Neural cell (in vitro differentiated cells): ENCODE results near the gene ZBTB9. TPM values are rescaled to one million over a fixed set of nuclear protein-coding genes. Genes with fewer than 3 reads are reported as not detected.

Experiments used
- polyA plus RNA-seq: library from polyadenylated mRNA; depleted of rRNA; stranded (reverse); fragments of >200 nt; gene quantifications from 2 replicates; pipeline ENCODE4 v1.2.3, GENCODE V29; 2014
- small RNA-seq, 3 experiments: library from RNA; depleted of rRNA; stranded (forward); fragments of <200 nt; gene quantifications; one replicate each; pipeline ENCODE3, GENCODE V24; 2012

ZBTB9 gene
- polyA plus RNA-seq, 1 donor from 2014 or later, result 7.7 TPM

Small RNAs within 50 kb of the gene (small RNA-seq; reads per million reads assigned to genes)
- gene ZBTB9, result 0 reads per million in 3 experiments

Other genes with a start within 250 kb of the ZBTB9 start
- gene HSD17B8, start 249.9 kb upstream of the ZBTB9 start, polyA plus RNA-seq, result 7.3 and 10.3 TPM in 2 replicates
- 107 and 121 TPM in 2 replicates for gene RING1, start 246.1 kb upstream of the ZBTB9 start, polyA plus RNA-seq
- gene VPS52, start 182.7 kb upstream of the ZBTB9 start, polyA plus RNA-seq, result 29.1 and 34.6 TPM in 2 replicates
- 1,894 and 2,078 TPM in 2 replicates for gene RPS18, start 182.5 kb upstream of the ZBTB9 start, polyA plus RNA-seq
- gene B3GALT4, start 177.5 kb upstream of the ZBTB9 start, polyA plus RNA-seq, result 2.5 and 7.0 TPM in 2 replicates
- gene WDR46, start 165.3 kb upstream of the ZBTB9 start, polyA plus RNA-seq, result 62.5 and 73.2 TPM in 2 replicates
- gene PFDN6, start 165.0 kb upstream of the ZBTB9 start, polyA plus RNA-seq, result 97.8 and 109 TPM in 2 replicates
- gene RGL2, start 155.6 kb upstream of the ZBTB9 start, polyA plus RNA-seq, result 120 and 141 TPM in 2 replicates
- 1.2 and 5.5 TPM in 2 replicates for gene TAPBP, start 140.5 kb upstream of the ZBTB9 start, polyA plus RNA-seq
- gene ZBTB22, start 136.8 kb upstream of the ZBTB9 start, polyA plus RNA-seq, result 16.5 and 30.0 TPM in 2 replicates
- 39.3 and 66.0 TPM in 2 replicates for gene DAXX, start 131.6 kb upstream of the ZBTB9 start, polyA plus RNA-seq
- gene KIFC1, start 62.8 kb upstream of the ZBTB9 start, polyA plus RNA-seq, result 0.52 and 2.1 TPM in 2 replicates
- gene PHF1, start 43.6 kb upstream of the ZBTB9 start, polyA plus RNA-seq, result 102 and 112 TPM in 2 replicates
- 341 and 343 TPM in 2 replicates for gene CUTA, start 36.5 kb upstream of the ZBTB9 start, polyA plus RNA-seq
- gene SYNGAP1, start 34.5 kb upstream of the ZBTB9 start, polyA plus RNA-seq, result 4.3 and 5.9 TPM in 2 replicates
- gene BAK1, start 125.7 kb downstream of the ZBTB9 start, polyA plus RNA-seq, result 15.4 and 21.9 TPM in 2 replicates
- gene ITPR3, start 166.7 kb downstream of the ZBTB9 start, polyA plus RNA-seq, result 0.11 and 0.16 TPM in 2 replicates